Fibroblast of skin of back (primary cell): Measurements from ENCODE around the gene FOXP1.

Experiments used
- DNase-seq: peaks from one replicate; pipeline ENCODE4 v3.0.0-alpha.2; 2013

The FOXP1 gene

GRCh38 chr3:71484047-71484446 is 99.5 kb downstream of the FOXP1 start:
- no peak for DNase-seq

GRCh38 chr3:71482771-71483170 is 100.8 kb downstream of the FOXP1 start:
- DNase-seq = no peak

- DNase-seq = peak; percentile 59
Observed at GRCh38 chr3:71478568-71478967, 105.0 kb downstream of the FOXP1 start.

GRCh38 chr3:71476950-71477349 is 106.6 kb downstream of the FOXP1 start:
- no peak for DNase-seq

- no peak for DNase-seq
Observed at GRCh38 chr3:71469138-71469435, 114.4 kb downstream of the FOXP1 start.

- peak; percentile 26 for DNase-seq
Observed at GRCh38 chr3:71468311-71469137, 115.0 kb downstream of the FOXP1 start.

GRCh38 chr3:71466483-71466882 is 117.0 kb downstream of the FOXP1 start:
- DNase-seq = no peak

- no peak for DNase-seq
Observed at GRCh38 chr3:71465371-71466036, 118.0 kb downstream of the FOXP1 start.

GRCh38 chr3:71464613-71465012 is 118.9 kb downstream of the FOXP1 start:
- no peak for DNase-seq

- no peak for DNase-seq
Observed at GRCh38 chr3:71463617-71464016, 119.9 kb downstream of the FOXP1 start.

GRCh38 chr3:71462586-71462985 is 120.9 kb downstream of the FOXP1 start:
- peak; percentile 28 for DNase-seq

GRCh38 chr3:71461749-71462483 is 121.6 kb downstream of the FOXP1 start:
- peak; percentile 58 for DNase-seq

- no peak for DNase-seq
Observed at GRCh38 chr3:71461114-71461513, 122.4 kb downstream of the FOXP1 start.

- DNase-seq = no peak
Observed at GRCh38 chr3:71458895-71459294, 124.6 kb downstream of the FOXP1 start.

- no peak for DNase-seq
Observed at GRCh38 chr3:71456826-71457225, 126.7 kb downstream of the FOXP1 start.

- no peak for DNase-seq
Observed at GRCh38 chr3:71456156-71456555, 127.4 kb downstream of the FOXP1 start.

GRCh38 chr3:71454512-71455403 is 128.8 kb downstream of the FOXP1 start:
- no peak for DNase-seq

- DNase-seq = no peak
Observed at GRCh38 chr3:71453822-71454511, 129.6 kb downstream of the FOXP1 start.

GRCh38 chr3:71453319-71453718 is 130.2 kb downstream of the FOXP1 start:
- DNase-seq = no peak

- no peak for DNase-seq
Observed at GRCh38 chr3:71451812-71452211, 131.7 kb downstream of the FOXP1 start.

- DNase-seq = no peak
Observed at GRCh38 chr3:71451060-71451459, 132.5 kb downstream of the FOXP1 start.

- no peak for DNase-seq
Observed at GRCh38 chr3:71450162-71450561, 133.4 kb downstream of the FOXP1 start.
